ENCODE data around the gene C17orf67. TPM values are rescaled to one million over a fixed set of nuclear protein-coding genes. Genes with fewer than 3 reads are reported as not detected.

Gene C17orf67
- total RNA-seq, 1 donor from 2014 or later = 2.7 TPM

- H3K27ac ChIP-seq = no peak overlapping the region
- no peaks in the 10 kb centered on the region for H3K4me1 ChIP-seq
- TF ChIP-seq POLR2AphosphoS5 (IDR thresholded peaks at IDR 0.05; ENCODE audit: insufficient read depth in 1 of 2, low read depth in 1 of 2) = no peak
- TF ChIP-seq CTCF (IDR thresholded peaks at IDR 0.05) = no peak
- TF ChIP-seq POLR2A (IDR thresholded peaks at IDR 0.05) = no peak
- no peak overlapping the region for H3K4me3 ChIP-seq
- H3K9me3 ChIP-seq = no peaks in the 10 kb centered on the region
- H3K36me3 ChIP-seq = no peaks in the 10 kb centered on the region
- no peaks in the 10 kb centered on the region for H3K27me3 ChIP-seq
- intact Hi-C loops (cut with DNase I) = no loop called here
- no peak for DNase-seq (ENCODE audit: extremely low spot score in 2 of 2)
Measured at GRCh38 chr17:56793957-56794356, 39.8 kb downstream of the C17orf67 start.

- DNase-seq (ENCODE audit: extremely low spot score in 2 of 2) = no peak
- intact Hi-C loops (cut with DNase I) = no loop called here
- H3K9me3 ChIP-seq = no peaks in the 10 kb centered on the region
- H3K4me3 ChIP-seq = no peak overlapping the region
- H3K27me3 ChIP-seq = no peaks in the 10 kb centered on the region
- no peak for TF ChIP-seq POLR2AphosphoS5 (IDR thresholded peaks at IDR 0.05; ENCODE audit: insufficient read depth in 1 of 2, low read depth in 1 of 2)
- no peak for TF ChIP-seq POLR2A (IDR thresholded peaks at IDR 0.05)
- no peak for TF ChIP-seq CTCF (IDR thresholded peaks at IDR 0.05)
- H3K4me1 ChIP-seq = no peaks in the 10 kb centered on the region
- no peak overlapping the region for H3K27ac ChIP-seq
- no peaks in the 10 kb centered on the region for H3K36me3 ChIP-seq
Measured at GRCh38 chr17:56793531-56793930, 40.2 kb downstream of the C17orf67 start.

GRCh38 chr17:56792267-56792666 is 41.5 kb downstream of the C17orf67 start:
- Histone ChIP-seq H3K27ac (no peak overlapping the region), H3K27me3 (no peaks in the 10 kb centered on the region), H3K4me1 (peaks cover 2% of the 10 kb centered on the region), H3K9me3 (no peaks in the 10 kb centered on the region), H3K36me3 (no peaks in the 10 kb centered on the region), H3K4me3 (no peak overlapping the region)
- DNase-seq (ENCODE audit: extremely low spot score in 2 of 2) = no peak
- TF ChIP-seq POLR2A (IDR thresholded peaks at IDR 0.05) = no peak
- no peak for TF ChIP-seq POLR2AphosphoS5 (IDR thresholded peaks at IDR 0.05; ENCODE audit: insufficient read depth in 1 of 2, low read depth in 1 of 2)
- TF ChIP-seq CTCF (IDR thresholded peaks at IDR 0.05) = no peak
- intact Hi-C loops (cut with DNase I) = no loop called here

GRCh38 chr17:56786989-56787482 is 46.7 kb downstream of the C17orf67 start:
- Histone ChIP-seq H3K36me3 (no peaks in the 10 kb centered on the region), H3K27ac (peak overlapping the region; percentile 60), H3K27me3 (no peaks in the 10 kb centered on the region), H3K4me1 (peaks cover 13% of the 10 kb centered on the region), H3K9me3 (no peaks in the 10 kb centered on the region), H3K4me3 (no peak overlapping the region)
- DNase-seq (ENCODE audit: extremely low spot score in 2 of 2) = no peak
- intact Hi-C loops (cut with DNase I) = no loop called here
- TF ChIP-seq POLR2A (IDR thresholded peaks at IDR 0.05) (no peak), POLR2AphosphoS5 (IDR thresholded peaks at IDR 0.05; ENCODE audit: insufficient read depth in 1 of 2, low read depth in 1 of 2) (peak in 1 of 2 donors; percentile 82), CTCF (IDR thresholded peaks at IDR 0.05) (no peak)

GRCh38 chr17:56785997-56786680 is 47.6 kb downstream of the C17orf67 start:
- no peak overlapping the region for H3K4me3 ChIP-seq
- intact Hi-C loops (cut with DNase I) = no loop called here
- TF ChIP-seq POLR2AphosphoS5 (IDR thresholded peaks at IDR 0.05; ENCODE audit: insufficient read depth in 1 of 2, low read depth in 1 of 2) (no peak), CTCF (IDR thresholded peaks at IDR 0.05) (no peak), POLR2A (IDR thresholded peaks at IDR 0.05) (no peak)
- no peak overlapping the region for H3K27ac ChIP-seq
- peaks cover 13% of the 10 kb centered on the region for H3K4me1 ChIP-seq
- H3K36me3 ChIP-seq = no peaks in the 10 kb centered on the region
- no peaks in the 10 kb centered on the region for H3K9me3 ChIP-seq
- no peak for DNase-seq (ENCODE audit: extremely low spot score in 2 of 2)
- no peaks in the 10 kb centered on the region for H3K27me3 ChIP-seq
